H1 (cell line): ENCODE results near the gene COX7A2. TPM values are rescaled to one million over a fixed set of nuclear protein-coding genes. Genes with fewer than 3 reads are reported as not detected.
A peak's percentile ranks its signal among the peaks of the same experiment; 100 is the strongest.

Experiments used
- CTCF ChIA-PET: fragments of 300-600 bp; sonication (Branson Sonifier 250); formaldehyde crosslinking; loops from one replicate; lab custom pipeline; 2021; ENCODE audit not compliant: partially characterized antibody; lab: Charles Lee
- POLR2A ChIA-PET: fragments of 300-600 bp; sonication (Branson Sonifier 250); formaldehyde crosslinking; loops from one replicate; lab custom pipeline; 2021; ENCODE audit warnings: inconsistent platforms; ENCODE audit not compliant: partially characterized antibody; lab: Charles Lee
- DNase-seq, 2 experiments: peaks; one replicate each; pipeline versions ENCODE4 v3.0.0 to v3.0.0-alpha.2; 2010 to 2022; ENCODE audit warnings: low spot score in 2 of 2, low read depth in 1 of 2, mixed read lengths in 1 of 2
- FAIRE-seq: peaks from 2 replicates; lab custom pipeline; 2011; peaks lifted over from hg19 to GRCh38; lab: Jason Lieb, UNC
- H2AFZ ChIP-seq: 2 replicates; pipeline ENCODE4 v1.8.1; 2012; ENCODE audit warnings: low read length, inconsistent platforms
- H2AK5ac ChIP-seq: 2 replicates; pipeline ENCODE4 v1.6.1; 2013; ENCODE audit warnings: low read depth, low read length
- H2BK120ac ChIP-seq: replicated peaks from 2 replicates; pipeline ENCODE3; 2013; ENCODE audit warnings: low read depth, low read length, inconsistent platforms
- H2BK12ac ChIP-seq: 2 replicates; pipeline ENCODE4 v1.6.1; 2013; ENCODE audit warnings: low read depth, low read length
- H2BK15ac ChIP-seq: 2 replicates; pipeline ENCODE4 v1.6.1; 2013; ENCODE audit warnings: low read length
- H2BK20ac ChIP-seq: 2 replicates; pipeline ENCODE4 v1.6.1; 2013; ENCODE audit warnings: low read length
- H2BK5ac ChIP-seq: 2 replicates; pipeline ENCODE4 v1.6.1; 2013; ENCODE audit warnings: low read depth, low read length
- H3K14ac ChIP-seq: 2 replicates; pipeline ENCODE4 v1.6.1; 2013; ENCODE audit warnings: inconsistent platforms; ENCODE audit not compliant: insufficient read length
- H3K18ac ChIP-seq: 2 replicates; pipeline ENCODE4 v1.6.1; 2013; ENCODE audit warnings: low read length; ENCODE audit errors: extremely low read depth
- H3K23ac ChIP-seq: 2 replicates; pipeline ENCODE4 v1.6.1; 2013; ENCODE audit warnings: inconsistent platforms; ENCODE audit not compliant: insufficient read length
- H3K23me2 ChIP-seq: 2 replicates; pipeline ENCODE4 v1.6.1; 2013; ENCODE audit warnings: low read depth, low read length
- H3K27ac ChIP-seq: 2 replicates; pipeline ENCODE4 v1.6.1; 2011; ENCODE audit warnings: low read depth, low read length, inconsistent platforms
- H3K27me3 ChIP-seq, 4 experiments: replicated peaks in 1 of 4; 1 replicate in 1 of 4; 2 replicates in 3 of 4; pipeline versions ENCODE4 v1.6.1 to v1.8.1; 2011 to 2013; ENCODE audit warnings: low read length in 3 of 4, mild to moderate bottlenecking in 3 of 4, inconsistent platforms in 2 of 4, mixed read lengths in 2 of 4, moderate library complexity in 1 of 4; ENCODE audit not compliant: control insufficient read depth in 3 of 4, insufficient read depth in 3 of 4; ENCODE audit errors: extremely low read depth in 1 of 4
- H3K36me3 ChIP-seq, 4 experiments: 2 replicates each; pipeline versions ENCODE4 v1.6.1 to v1.8.1; 2011 to 2013; ENCODE audit warnings: mild to moderate bottlenecking in 4 of 4, low read length in 3 of 4, moderate library complexity in 2 of 4, control low read depth in 1 of 4, inconsistent platforms in 1 of 4; ENCODE audit not compliant: insufficient read depth in 4 of 4, control insufficient read depth in 2 of 4
- H3K4ac ChIP-seq: replicated peaks from 2 replicates; pipeline ENCODE3; 2013; ENCODE audit warnings: low read length, low read depth, mixed read lengths, inconsistent platforms; ENCODE audit not compliant: insufficient read length
- H3K4me1 ChIP-seq, 4 experiments: replicated peaks in 1 of 4; 1 replicate in 1 of 4; 2 replicates in 3 of 4; pipeline versions ENCODE4 v1.6.1 to v1.8.1; 2011 to 2013; ENCODE audit warnings: low read length in 3 of 4, inconsistent platforms in 2 of 4, mixed read lengths in 1 of 4; ENCODE audit not compliant: insufficient read depth in 4 of 4, control insufficient read depth in 3 of 4
- H3K4me2 ChIP-seq, 2 experiments: 2 replicates each; pipeline versions ENCODE4 v1.6.1 to v1.8.1; 2011 to 2013; ENCODE audit warnings: low read depth in 2 of 2, low read length in 2 of 2, control low read depth in 1 of 2, inconsistent platforms in 1 of 2, mild to moderate bottlenecking in 1 of 2; ENCODE audit not compliant: insufficient read depth in 1 of 2
- H3K4me3 ChIP-seq, 4 experiments: fragments of 200-600, 300-600 bp in 1 of 4; sonication (generic), shearing (Covaris generic), sonication (Bioruptor Twin) in 1 of 4; 2 replicates each; pipeline versions ENCODE4 v1.5.1 to v1.8.1; 2011 to 2016; ENCODE audit warnings: low read length in 4 of 4, low read depth in 3 of 4, control low read depth in 2 of 4, inconsistent platforms in 2 of 4, mild to moderate bottlenecking in 2 of 4, mixed read lengths in 1 of 4, moderate library complexity in 1 of 4; ENCODE audit not compliant: insufficient read depth in 2 of 4; ENCODE audit errors: extremely low read depth in 1 of 4
- H3K56ac ChIP-seq: replicated peaks from 2 replicates; pipeline ENCODE3; 2013; ENCODE audit warnings: low read depth, mild to moderate bottlenecking, mixed read lengths, low read length, inconsistent platforms; ENCODE audit not compliant: insufficient read length
- H3K79me1 ChIP-seq: 2 replicates; pipeline ENCODE4 v1.6.1; 2013; ENCODE audit warnings: low read depth, low read length, control low read depth
- H3K79me2 ChIP-seq, 2 experiments: 2 replicates each; pipeline versions ENCODE4 v1.6.1 to v1.8.1; 2012 to 2013; ENCODE audit warnings: low read length in 2 of 2, mild to moderate bottlenecking in 2 of 2, inconsistent platforms in 1 of 2; ENCODE audit not compliant: insufficient read depth in 2 of 2, control insufficient read depth in 1 of 2
- H3K9ac ChIP-seq, 4 experiments: replicated peaks in 1 of 4; 1 replicate in 1 of 4; 2 replicates in 3 of 4; pipeline versions ENCODE4 v1.6.1 to v1.8.1; 2011 to 2013; ENCODE audit warnings: low read depth in 3 of 4, low read length in 3 of 4, control low read depth in 2 of 4, mild to moderate bottlenecking in 2 of 4, moderate library complexity in 2 of 4, inconsistent platforms in 1 of 4; ENCODE audit errors: extremely low read depth in 1 of 4
- H3K9me3 ChIP-seq, 2 experiments: 2 replicates each; pipeline versions ENCODE4 v1.6.1 to v1.8.1; 2012 to 2013; ENCODE audit warnings: mild to moderate bottlenecking in 2 of 2, moderate library complexity in 2 of 2, control low read depth in 1 of 2, inconsistent platforms in 1 of 2, low read depth in 1 of 2, low read length in 1 of 2, mixed read lengths in 1 of 2; ENCODE audit not compliant: insufficient read depth in 2 of 2
- H4K20me1 ChIP-seq, 2 experiments: replicated peaks in 1 of 2; 2 replicates each; pipeline versions ENCODE3 to v1.8.1; 2011 to 2013; ENCODE audit warnings: inconsistent platforms in 2 of 2, low read length in 2 of 2, mild to moderate bottlenecking in 1 of 2; ENCODE audit not compliant: insufficient read depth in 2 of 2, control insufficient read depth in 1 of 2
- H4K5ac ChIP-seq: 2 replicates; pipeline ENCODE4 v1.6.1; 2013; ENCODE audit warnings: low read length, low read depth, mixed read lengths, inconsistent platforms; ENCODE audit not compliant: insufficient read length
- H4K8ac ChIP-seq: 2 replicates; pipeline ENCODE4 v1.8.0; 2013; ENCODE audit warnings: mild to moderate bottlenecking, moderate library complexity, low read length, inconsistent platforms; ENCODE audit not compliant: insufficient read depth; ENCODE audit errors: extremely low read depth
- H4K91ac ChIP-seq: replicated peaks from 2 replicates; pipeline ENCODE3; 2013; ENCODE audit warnings: low read length, mixed read lengths, inconsistent platforms; ENCODE audit not compliant: insufficient read length
- SRF ChIP-seq: IDR thresholded peaks from 2 replicates; pipeline ENCODE4 v1.6.1; 2011; ENCODE audit warnings: mild to moderate bottlenecking, low read depth, low read length, moderate library complexity
- TAF7 ChIP-seq: optimal IDR thresholded peaks from 2 replicates; pipeline ENCODE3; 2011; ENCODE audit warnings: low read depth, mild to moderate bottlenecking, inconsistent platforms, low read length, moderate library complexity, borderline replicate concordance
- WGBS, 2 experiments: shearing (Covaris generic) in 1 of 2; methylation state at CpG; one replicate each; pipeline versions ENCODE4 v1.1.6 to v1.1.7; 2013 to 2015; ENCODE audit warnings: low lambda C conversion rate in 2 of 2, mixed read lengths in 2 of 2, inconsistent platforms in 1 of 2, low coverage in 1 of 2, missing lambda C conversion rate in 1 of 2; ENCODE audit not compliant: insufficient replicate concordance in 2 of 2, insufficient coverage in 1 of 2, insufficient read length in 1 of 2; ENCODE audit errors: extremely low coverage in 1 of 2, missing lambda C conversion rate in 1 of 2; 5-methylcytosine and 5-hydroxymethylcytosine counted together
- polyA plus RNA-seq, 7 experiments: library from polyadenylated mRNA; depleted of rRNA in 3 of 7; stranded (reverse) in 5 of 7; unstranded in 2 of 7; fragments of >200 nt in 5 of 7; fragments of 200-250 nt in 2 of 7; gene quantifications; 1 replicate in 5 of 7; 2 replicates in 1 of 7; 4 replicates in 1 of 7; pipeline versions ENCODE4 v1.2.1 to v1.2.3, GENCODE V29; 2011 to 2013; ENCODE audit warnings: missing spikeins in 2 of 7, mixed read lengths in 2 of 7
- total RNA-seq: library from RNA; stranded (reverse); fragmentation: NEBNext Ultra II Directional; extraction: Animal tissue kit (Norgen Biotek cat#: 25700); gene quantifications from 2 replicates; pipeline ENCODE4 v1.2.1, GENCODE V29; 2021

Gene COX7A2
- total and polyA plus RNA-seq, 2 of the 8 experiments (the other 6 are each of a cell fraction or from before 2014, with no cell fraction given), result 262 to 468 TPM

GRCh38 chr6:75211920-75212590 is 31.5 kb downstream of the COX7A2 start:
- WGBS, 2 experiments, result 55% methylated on average over 3 of the region's 3 CpGs; no CpG with 5 or more reads in 1 of the 2 experiments
- H2BK5ac ChIP-seq, result peak overlapping the region; percentile 35; the same call in 1 of the 2 replicates
- no peak for FAIRE-seq
- no peaks in the 10 kb centered on the region for H3K79me1 ChIP-seq
- H3K27me3 ChIP-seq, result peaks cover 10 to 18% (median 18%) of the 10 kb centered on the region in 4 experiments
- H3K23ac ChIP-seq, result no peak overlapping the region
- no peak overlapping the region for H3K27ac ChIP-seq
- H3K18ac ChIP-seq, result 0 out of 2 replicates have a peak overlapping the region, but pooled peaks have one; percentile 17
- peak overlapping the region; percentile 44 for H2BK120ac ChIP-seq
- POLR2A ChIA-PET, result no interaction called here
- H4K20me1 ChIP-seq, result no peaks in the 10 kb centered on the region
- TF ChIP-seq TAF7 (no peak), SRF (no peak)
- TF ChIP-seq, all 59 proteins: peak for 0
- Histone ChIP-seq H3K79me2 (no peaks in the 10 kb centered on the region), H3K9ac (no peak overlapping the region), H2AK5ac (no peak overlapping the region), H2BK12ac (peak overlapping the region; percentile 78), H4K91ac (no peak overlapping the region), H3K23me2 (peaks cover 13% of the 10 kb centered on the region), H3K4me2 (0 out of 4 replicates have a peak overlapping the region, but pooled peaks of 1 of the 2 experiments have one; percentile 22), H3K9me3 (no peaks in the 10 kb centered on the region), H2BK20ac (peak overlapping the region; percentile 89; the same call in 1 of the 2 replicates), H3K4ac (no peak overlapping the region), H3K36me3 (no peaks in the 10 kb centered on the region), H4K8ac (no peak overlapping the region), H2BK15ac (peak overlapping the region; percentile 73; the same call in 1 of the 2 replicates), H3K56ac (no peak overlapping the region), H2AFZ (peak overlapping the region; percentile 13; the same call in 1 of the 2 replicates), H4K5ac (no peak overlapping the region), H3K4me3 (no peak overlapping the region), H3K14ac (no peak overlapping the region), H3K4me1 (peaks cover 7 to 14% (median 10%) of the 10 kb centered on the region in 4 experiments; a peak in 6 of 7 replicates)
- DNase-seq, result no peak
- CTCF ChIA-PET, result interaction anchor here (0.6 to 11.0 kb wide), 35 partner anchors 7 to 1678 kb away, joined by 3 to 104 read pairs (median 3); no protein-coding TSS in a partner anchor
